Natural killer cell (primary cell): ENCODE data around the gene EMP1. TPM values are rescaled to one million over a fixed set of nuclear protein-coding genes. Genes with fewer than 3 reads are reported as not detected.
"Not testable (repeated sequence)": the region's sequence is repeated elsewhere in the genome, so short reads cannot be mapped to it uniquely, and the experiment has no call there.

ENCODE experiments used
- ATAC-seq, 3 donors: fragments of 150-1000 bp in 2 of 3; fragments of 200-7000 bp in 1 of 3; cut with Tn5 transposase; 1 replicate in 1 of 3; 2 replicates in 2 of 3; pipeline ENCODE4 v1.10.0; 2021; ENCODE audit warnings: mild to moderate bottlenecking in 2 of 3, moderate library complexity in 2 of 3
- DNase-seq, 2 donors: peaks; one replicate each; pipeline versions ENCODE4 v3.0.0 to v3.0.0-alpha.2; 2013 to 2021; ENCODE audit warnings: mixed read lengths in 1 of 2
- H3K27ac ChIP-seq: one replicate; pipeline ENCODE4 v1.5.1; 2013; ENCODE audit warnings: mild to moderate bottlenecking, low read length
- H3K27me3 ChIP-seq: one replicate; pipeline ENCODE4 v1.6.1; 2013; ENCODE audit warnings: low read length; ENCODE audit not compliant: control insufficient read depth, insufficient read depth
- H3K36me3 ChIP-seq: one replicate; pipeline ENCODE4 v1.6.1; 2013; ENCODE audit warnings: low read length; ENCODE audit not compliant: control insufficient read depth, insufficient read depth
- H3K4me1 ChIP-seq: one replicate; pipeline ENCODE4 v1.6.1; 2013; ENCODE audit warnings: low read length; ENCODE audit not compliant: control insufficient read depth, insufficient read depth
- H3K4me3 ChIP-seq: one replicate; pipeline ENCODE4 v1.5.1; 2013; ENCODE audit warnings: low read length
- H3K9me3 ChIP-seq: one replicate; pipeline ENCODE4 v1.6.1; 2013; ENCODE audit warnings: low read length; ENCODE audit not compliant: control insufficient read depth, insufficient read depth
- H3K27ac Mint-ChIP-seq, 2 donors: one replicate each; pipeline ENCODE4 v1.8.0; 2022; ENCODE audit warnings: mild to moderate bottlenecking in 2 of 2, mixed read lengths in 2 of 2, moderate library complexity in 1 of 2
- H3K27me3 Mint-ChIP-seq, 2 donors: one replicate each; pipeline ENCODE4 v1.8.0; 2022; ENCODE audit warnings: low read depth in 2 of 2, mixed read lengths in 2 of 2
- H3K36me3 Mint-ChIP-seq: one replicate; pipeline ENCODE4 v1.8.0; 2022; ENCODE audit warnings: mixed read lengths
- H3K4me1 Mint-ChIP-seq, 2 donors: one replicate each; pipeline ENCODE4 v1.8.0; 2022; ENCODE audit warnings: mixed read lengths in 2 of 2
- H3K4me3 Mint-ChIP-seq: one replicate; pipeline ENCODE4 v1.8.0; 2022; ENCODE audit warnings: mild to moderate bottlenecking, moderate library complexity, mixed read lengths
- H3K9me3 Mint-ChIP-seq, 2 donors: one replicate each; pipeline ENCODE4 v1.8.0; 2022; ENCODE audit warnings: mixed read lengths in 2 of 2
- CTCF ChIP-seq: fragments of 200-600 bp; IDR thresholded peaks from one replicate; pipeline ENCODE4 v1.8.0; 2022; ENCODE audit warnings: antibody characterized with exemption
- WGBS: methylation state at CpG from one replicate; pipeline ENCODE4 v1.1.7; 2013; ENCODE audit warnings: missing lambda C conversion rate; ENCODE audit not compliant: insufficient coverage; 5-methylcytosine and 5-hydroxymethylcytosine counted together
- intact Hi-C: fragments of 100-400 bp; cut with micrococcal nuclease; formaldehyde crosslinking; loops from one replicate; pipeline ENCODE4 v1.14.2; 2022
- total RNA-seq, 4 donors: library from RNA; stranded (reverse); fragments of 120-200 nt in 1 of 4; gene quantifications; one replicate each; pipeline versions ENCODE4 v1.2.3 to v1.2.4, GENCODE V29; 2013 to 2022

The EMP1 gene
- total RNA-seq, 3 donors from 2014 or later (not counting 1 experiment from before 2014, with no cell fraction given) = 3.8 to 4.3 (median 4.2) TPM

DNA sequence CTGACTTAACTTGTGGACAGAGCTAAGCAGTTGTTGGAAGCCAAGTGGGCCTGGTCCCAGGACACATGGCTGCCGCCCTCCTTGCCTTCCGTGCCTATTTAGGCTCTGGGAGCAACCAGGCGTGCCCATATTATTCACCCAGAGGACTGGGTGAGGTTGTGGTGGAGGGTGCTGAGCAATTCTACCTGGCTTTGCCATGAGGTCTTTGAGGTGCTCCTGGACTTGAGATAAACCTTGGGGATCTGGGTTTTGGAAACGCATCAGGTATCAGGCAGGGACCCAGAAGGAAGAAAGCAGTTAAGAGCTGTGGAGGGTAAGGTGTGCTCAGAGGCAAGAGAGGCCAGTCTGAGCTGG is 60.1 kb downstream of the EMP1 start:
- Histone ChIP-seq H3K27me3 (no peaks in the 10 kb centered on the region), H3K36me3 (no peaks in the 10 kb centered on the region), H3K4me1 (peaks cover 5% of the 10 kb centered on the region), H3K27ac (no peak overlapping the region), H3K9me3 (no peaks in the 10 kb centered on the region), H3K4me3 (no peak overlapping the region)
- H3K4me3 Mint-ChIP-seq = no peak overlapping the region
- H3K36me3 Mint-ChIP-seq = no peaks in the 10 kb centered on the region
- H3K27ac Mint-ChIP-seq = no peak overlapping the region
- intact Hi-C loops = no loop called here
- peaks cover 0 to 5% of the 10 kb centered on the region in 2 donors for H3K4me1 Mint-ChIP-seq
- H3K27me3 Mint-ChIP-seq = peaks cover 0 to 8% of the 10 kb centered on the region in 2 donors
- ATAC-seq (no peak), DNase-seq (no peak)
- no peak for TF ChIP-seq CTCF
- H3K9me3 Mint-ChIP-seq = no peaks in the 10 kb centered on the region
- 92% methylated on average over 4 of the region's 4 CpGs for WGBS

DNA sequence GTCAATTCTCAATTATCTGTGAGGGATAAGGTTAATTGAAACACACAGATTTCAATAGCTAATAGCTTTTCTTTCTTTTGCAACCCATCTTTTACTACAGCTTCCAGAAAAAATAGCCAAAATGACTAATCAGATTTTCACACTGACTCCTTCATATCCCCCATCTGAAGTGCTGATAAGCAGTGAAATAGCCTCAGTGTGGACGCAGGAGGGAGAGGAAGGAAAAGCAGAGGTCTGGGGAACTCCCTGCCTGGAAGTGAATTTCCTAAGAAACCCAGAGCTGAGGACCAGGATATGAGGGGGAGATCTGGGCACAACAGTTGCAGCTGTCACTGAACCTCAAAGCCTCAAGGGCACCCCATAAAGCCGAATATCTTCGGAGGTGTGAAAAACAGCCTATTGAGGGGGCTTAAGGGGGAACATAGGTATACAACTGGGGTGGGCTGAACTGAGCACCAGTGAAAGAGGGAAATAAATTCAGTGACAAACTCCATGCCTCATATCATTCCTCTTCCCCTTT is 60.9 kb downstream of the EMP1 start:
- Mint-ChIP-seq H3K36me3 (no peaks in the 10 kb centered on the region), H3K27ac (no peak overlapping the region), H3K9me3 (no peaks in the 10 kb centered on the region), H3K4me1 (peaks cover 0 to 5% of the 10 kb centered on the region in 2 donors), H3K27me3 (peaks cover 0 to 6% of the 10 kb centered on the region in 2 donors), H3K4me3 (no peak overlapping the region)
- ATAC-seq (no peak), DNase-seq (no peak)
- H3K4me1 ChIP-seq = peaks cover 5% of the 10 kb centered on the region
- H3K27me3 ChIP-seq = no peaks in the 10 kb centered on the region
- no peak for TF ChIP-seq CTCF
- intact Hi-C loops = no loop called here
- H3K4me3 ChIP-seq = no peak overlapping the region
- no peaks in the 10 kb centered on the region for H3K36me3 ChIP-seq
- H3K27ac ChIP-seq = no peak overlapping the region
- WGBS = 48% methylated on average over 3 of the region's 3 CpGs
- no peaks in the 10 kb centered on the region for H3K9me3 ChIP-seq

DNA sequence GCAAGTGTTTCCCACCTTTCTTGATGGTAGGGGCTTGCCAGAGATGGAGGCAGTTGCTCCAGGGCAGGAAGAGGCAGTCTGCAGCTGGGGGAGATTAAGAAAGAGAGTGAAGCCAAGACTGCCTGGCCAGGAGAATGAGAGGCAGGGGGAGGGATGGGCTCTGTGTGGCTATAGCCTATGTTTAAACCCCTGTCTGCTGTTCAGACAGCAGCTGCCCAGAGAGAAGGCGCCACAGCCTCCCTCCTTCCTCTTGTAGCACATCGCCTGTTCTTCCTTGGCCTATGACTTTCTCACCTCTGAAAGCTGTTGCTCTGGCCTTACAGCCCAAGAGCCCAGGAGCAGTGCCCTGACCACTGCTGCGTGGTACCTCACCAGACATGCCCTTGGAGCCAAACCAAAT is 61.7 kb downstream of the EMP1 start:
- ATAC-seq = no peak
- Histone ChIP-seq H3K27ac (no peak overlapping the region), H3K9me3 (no peaks in the 10 kb centered on the region), H3K4me1 (peaks cover 5% of the 10 kb centered on the region), H3K27me3 (no peaks in the 10 kb centered on the region), H3K36me3 (no peaks in the 10 kb centered on the region), H3K4me3 (no peak overlapping the region)
- WGBS = 76% methylated on average over 3 of the region's 3 CpGs
- Mint-ChIP-seq H3K4me1 (peaks cover 0 to 5% of the 10 kb centered on the region in 2 donors), H3K9me3 (no peaks in the 10 kb centered on the region), H3K27me3 (peaks cover 0 to 2% of the 10 kb centered on the region in 2 donors), H3K36me3 (no peaks in the 10 kb centered on the region), H3K27ac (no peak overlapping the region), H3K4me3 (no peak overlapping the region)
- no peak for TF ChIP-seq CTCF
- intact Hi-C loops = no loop called here
- DNase-seq = no peak

GRCh38 chr12:13258717-13259119 is 62.2 kb downstream of the EMP1 start:
- Mint-ChIP-seq H3K27me3 (peaks cover 0 to 4% of the 10 kb centered on the region in 2 donors), H3K4me1 (peaks cover 0 to 5% of the 10 kb centered on the region in 2 donors), H3K9me3 (no peaks in the 10 kb centered on the region), H3K4me3 (no peak overlapping the region), H3K36me3 (no peaks in the 10 kb centered on the region), H3K27ac (no peak overlapping the region)
- Histone ChIP-seq H3K36me3 (no peaks in the 10 kb centered on the region), H3K27me3 (no peaks in the 10 kb centered on the region), H3K9me3 (no peaks in the 10 kb centered on the region), H3K4me3 (no peak overlapping the region), H3K4me1 (peaks cover 5% of the 10 kb centered on the region), H3K27ac (no peak overlapping the region)
- no peak for ATAC-seq
- 90% methylated on average over 3 of the region's 3 CpGs for WGBS
- intact Hi-C loops = no loop called here
- DNase-seq = no peak
- TF ChIP-seq CTCF = no peak

GRCh38 chr12:13259625-13260024 is 63.1 kb downstream of the EMP1 start:
- H3K9me3 Mint-ChIP-seq, H3K9me3 ChIP-seq, H3K4me1 ChIP-seq, H3K36me3 ChIP-seq, H3K4me3 Mint-ChIP-seq, intact Hi-C loops, H3K36me3 Mint-ChIP-seq, ATAC-seq, H3K4me3 ChIP-seq, H3K27me3 ChIP-seq, H3K27ac ChIP-seq, H3K27ac Mint-ChIP-seq, DNase-seq, H3K4me1 Mint-ChIP-seq: not testable (repeated sequence)
- peaks cover 0 to 12% of the 10 kb centered on the region in 2 donors for H3K27me3 Mint-ChIP-seq
- 86% methylated on average over 5 of the region's 7 CpGs for WGBS
